H1 (cell line): ENCODE measurements around the gene CACNA2D3. TPM values are rescaled to one million over a fixed set of nuclear protein-coding genes. Genes with fewer than 3 reads are reported as not detected.

ENCODE experiments used
- POLR2AphosphoS5 ChIP-seq: IDR thresholded peaks from 2 replicates; pipeline ENCODE4 v1.6.1; 2011; ENCODE audit warnings: low read depth, low read length
- polyA plus RNA-seq, 7 experiments: library from polyadenylated mRNA; depleted of rRNA in 3 of 7; stranded (reverse) in 5 of 7; unstranded in 2 of 7; fragments of >200 nt in 5 of 7; fragments of 200-250 nt in 2 of 7; gene quantifications; 1 replicate in 5 of 7; 2 replicates in 1 of 7; 4 replicates in 1 of 7; pipeline versions ENCODE4 v1.2.1 to v1.2.3, GENCODE V29; 2011 to 2013; ENCODE audit warnings: missing spikeins in 2 of 7, mixed read lengths in 2 of 7
- total RNA-seq: library from RNA; stranded (reverse); fragmentation: NEBNext Ultra II Directional; extraction: Animal tissue kit (Norgen Biotek cat#: 25700); gene quantifications from 2 replicates; pipeline ENCODE4 v1.2.1, GENCODE V29; 2021

Gene CACNA2D3
- total and polyA plus RNA-seq, 2 of the 8 experiments (the other 6 are each of a cell fraction or from before 2014, with no cell fraction given): 1.5 to 1.8 TPM

GRCh38 chr3:54676087-54676486 lies 553.7 kb downstream of the CACNA2D3 start (continued):
- TF ChIP-seq POLR2AphosphoS5: no peak
